GM23338 (cell line): ENCODE results near the gene FLOT1. TPM values are rescaled to one million over a fixed set of nuclear protein-coding genes. Genes with fewer than 3 reads are reported as not detected.

Source experiments
- ATAC-seq: fragments of 200-7000 bp; cut with Tn5 transposase; 3 replicates; pipeline ENCODE4 v1.9.1; 2020
- DNase-seq: peaks from one replicate; pipeline ENCODE4 v3.0.0-alpha.2; 2015; ENCODE audit warnings: low spot score
- H2AFZ ChIP-seq: fragments of 200-600 bp; sonication (generic); 2 replicates; pipeline ENCODE4 v1.8.0; 2016; ENCODE audit warnings: antibody characterized with exemption, mild to moderate bottlenecking, moderate library complexity
- H3F3A ChIP-seq: fragments of 200-600 bp; sonication (generic); replicated peaks from 2 replicates; pipeline ENCODE4 v1.8.0; 2017; ENCODE audit warnings: antibody characterized with exemption, mixed run types, low read depth
- H3K27ac ChIP-seq: fragments of 200-600 bp; sonication (generic); 2 replicates; pipeline ENCODE4 v1.6.1; 2016; ENCODE audit warnings: low read depth
- H3K27me3 ChIP-seq: fragments of 200-600 bp; sonication (generic); 2 replicates; pipeline ENCODE4 v1.8.0; 2016; ENCODE audit warnings: mild to moderate bottlenecking, mixed run types, moderate library complexity; ENCODE audit not compliant: insufficient read depth
- H3K36me3 ChIP-seq: fragments of 200-600 bp; sonication (generic); 2 replicates; pipeline ENCODE4 v1.8.0; 2016; ENCODE audit warnings: mild to moderate bottlenecking; ENCODE audit not compliant: insufficient read depth
- H3K4me1 ChIP-seq: fragments of 200-600 bp; sonication (generic); 2 replicates; pipeline ENCODE4 v1.8.0; 2016; ENCODE audit warnings: mild to moderate bottlenecking, moderate library complexity; ENCODE audit not compliant: insufficient read depth
- H3K4me2 ChIP-seq: fragments of 200-600 bp; sonication (generic); 2 replicates; pipeline ENCODE4 v1.7.1; 2017; ENCODE audit warnings: mixed run types
- H3K4me3 ChIP-seq: fragments of 200-600 bp; sonication (generic); 2 replicates; pipeline ENCODE4 v1.6.1; 2016; ENCODE audit warnings: mixed run types
- H3K79me2 ChIP-seq: fragments of 200-600 bp; sonication (generic); replicated peaks from 2 replicates; pipeline ENCODE4 v1.8.0; 2017; ENCODE audit warnings: mild to moderate bottlenecking; ENCODE audit not compliant: insufficient read depth
- H3K9me2 ChIP-seq: fragments of 200-600 bp; sonication (generic); 2 replicates; pipeline ENCODE4 v1.8.0; 2017; ENCODE audit not compliant: insufficient read depth
- H4K20me1 ChIP-seq: fragments of 200-600 bp; sonication (generic); replicated peaks from 2 replicates; pipeline ENCODE4 v1.8.0; 2017; ENCODE audit warnings: mild to moderate bottlenecking; ENCODE audit not compliant: insufficient read depth
- H3K27ac Mint-ChIP-seq: 2 replicates; pipeline ENCODE4 v1.8.0; 2020; ENCODE audit warnings: inconsistent platforms, mild to moderate bottlenecking, moderate library complexity, mixed read lengths
- H3K27me3 Mint-ChIP-seq: 3 replicates; pipeline ENCODE4 v1.8.0; 2022; ENCODE audit warnings: low read depth, mild to moderate bottlenecking, moderate library complexity, mixed read lengths, inconsistent platforms; ENCODE audit not compliant: insufficient read depth, poor library complexity
- H3K36me3 Mint-ChIP-seq: 3 replicates; pipeline ENCODE4 v1.8.0; 2021; ENCODE audit warnings: low read depth, mild to moderate bottlenecking, inconsistent platforms, moderate library complexity, mixed read lengths
- H3K4me1 Mint-ChIP-seq: 3 replicates; pipeline ENCODE4 v1.8.0; 2020; ENCODE audit warnings: mild to moderate bottlenecking, inconsistent platforms, mixed read lengths
- H3K4me3 Mint-ChIP-seq: 3 replicates; pipeline ENCODE4 v1.8.0; 2021; ENCODE audit warnings: moderate library complexity, mild to moderate bottlenecking, inconsistent platforms, mixed read lengths
- H3K9me3 Mint-ChIP-seq: 3 replicates; pipeline ENCODE4 v1.8.0; 2020; ENCODE audit warnings: moderate library complexity, mild to moderate bottlenecking, inconsistent platforms, mixed read lengths
- EZH2 ChIP-seq: fragments of 200-600 bp; sonication (generic); IDR thresholded peaks from one replicate; pipeline ENCODE4 v1.8.0; 2017; ENCODE audit warnings: antibody characterized with exemption, mild to moderate bottlenecking, low read depth; ENCODE audit not compliant: unreplicated experiment
- EZH2phosphoT487 ChIP-seq: fragments of 200-600 bp; sonication (generic); IDR thresholded peaks from one replicate; pipeline ENCODE4 v1.8.1; 2018; ENCODE audit warnings: antibody characterized with exemption; ENCODE audit not compliant: unreplicated experiment
- JUNB ChIP-seq: IDR thresholded peaks from one replicate; pipeline ENCODE4 v1.6.1; 2016; ENCODE audit warnings: antibody characterized with exemption; ENCODE audit not compliant: unreplicated experiment
- NANOG ChIP-seq: IDR thresholded peaks from 2 replicates; pipeline ENCODE4 v1.6.1; 2016; ENCODE audit warnings: antibody characterized with exemption, borderline replicate concordance
- STAT1 ChIP-seq: IDR thresholded peaks from one replicate; pipeline ENCODE4 v1.6.1; 2016; ENCODE audit warnings: antibody characterized with exemption; ENCODE audit not compliant: unreplicated experiment
- ZNF114 ChIP-seq: fragments of 250-450 bp; sonication (Bioruptor Pico); IDR thresholded peaks from 2 replicates; pipeline ENCODE4 v1.5.0; 2020; ENCODE audit warnings: mild to moderate bottlenecking, moderate library complexity
- ZNF331 ChIP-seq: fragments of 250-450 bp; sonication (Bioruptor Pico); IDR thresholded peaks from 2 replicates; pipeline ENCODE4 v1.5.0; 2020; ENCODE audit warnings: low read depth, mild to moderate bottlenecking, moderate library complexity
- polyA plus RNA-seq: library from polyadenylated mRNA; unstranded; fragments of >200 nt; fragmentation: Nextera tagmentation; extraction: Ambion mirVana; gene quantifications from 2 replicates; pipeline ENCODE4 v1.2.1, GENCODE V29; 2016
- total RNA-seq: library from RNA; depleted of rRNA; stranded (reverse); fragments of >200 nt; shearing (Covaris generic); gene quantifications from 2 replicates; pipeline ENCODE4 v1.2.3, GENCODE V29; 2014
- TF ChIP-seq, protein P1 (sequence below): fragments of 250-450 bp; sonication (Bioruptor Pico); IDR thresholded peaks from 2 replicates; pipeline ENCODE4 v1.5.0; 2020; ENCODE audit warnings: mild to moderate bottlenecking, moderate library complexity

The FLOT1 gene
- total and polyA plus RNA-seq, 2 experiments from 2014 or later: 72.2 to 94.5 TPM

DNA sequence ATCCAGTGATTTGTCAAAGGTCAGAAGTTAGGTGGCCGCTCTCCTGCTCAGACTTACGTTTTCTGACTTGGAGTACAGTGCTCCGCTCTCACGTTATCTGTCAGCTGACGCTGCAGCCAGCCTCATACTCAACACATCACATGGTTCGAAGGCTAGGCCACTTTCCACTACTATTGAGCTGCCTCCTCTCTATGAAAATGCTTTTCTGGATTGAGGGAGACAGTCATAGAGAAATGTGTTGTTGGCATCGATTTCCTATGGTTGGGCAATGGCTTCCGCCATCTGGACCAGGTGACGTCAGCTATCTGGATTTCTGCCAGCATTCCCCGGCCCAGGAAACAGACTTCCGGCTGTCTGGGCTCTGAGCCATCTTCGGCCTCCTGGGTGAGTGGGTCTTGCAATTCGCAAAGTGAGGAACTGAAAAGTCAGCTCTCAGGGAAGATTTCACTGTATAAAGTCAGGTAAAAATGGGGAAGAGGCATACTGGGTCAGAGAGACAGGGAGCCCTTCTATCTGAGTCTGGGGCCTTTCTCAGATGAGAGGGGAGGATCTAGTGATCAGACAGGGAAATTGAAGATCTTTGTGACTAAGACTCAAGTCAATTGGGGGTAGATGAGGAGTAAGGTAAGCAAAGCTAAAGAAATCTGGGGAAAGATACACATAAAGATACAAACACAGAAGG is 39.4 kb upstream of the FLOT1 start (continued):
- TF ChIP-seq, protein P1, sequence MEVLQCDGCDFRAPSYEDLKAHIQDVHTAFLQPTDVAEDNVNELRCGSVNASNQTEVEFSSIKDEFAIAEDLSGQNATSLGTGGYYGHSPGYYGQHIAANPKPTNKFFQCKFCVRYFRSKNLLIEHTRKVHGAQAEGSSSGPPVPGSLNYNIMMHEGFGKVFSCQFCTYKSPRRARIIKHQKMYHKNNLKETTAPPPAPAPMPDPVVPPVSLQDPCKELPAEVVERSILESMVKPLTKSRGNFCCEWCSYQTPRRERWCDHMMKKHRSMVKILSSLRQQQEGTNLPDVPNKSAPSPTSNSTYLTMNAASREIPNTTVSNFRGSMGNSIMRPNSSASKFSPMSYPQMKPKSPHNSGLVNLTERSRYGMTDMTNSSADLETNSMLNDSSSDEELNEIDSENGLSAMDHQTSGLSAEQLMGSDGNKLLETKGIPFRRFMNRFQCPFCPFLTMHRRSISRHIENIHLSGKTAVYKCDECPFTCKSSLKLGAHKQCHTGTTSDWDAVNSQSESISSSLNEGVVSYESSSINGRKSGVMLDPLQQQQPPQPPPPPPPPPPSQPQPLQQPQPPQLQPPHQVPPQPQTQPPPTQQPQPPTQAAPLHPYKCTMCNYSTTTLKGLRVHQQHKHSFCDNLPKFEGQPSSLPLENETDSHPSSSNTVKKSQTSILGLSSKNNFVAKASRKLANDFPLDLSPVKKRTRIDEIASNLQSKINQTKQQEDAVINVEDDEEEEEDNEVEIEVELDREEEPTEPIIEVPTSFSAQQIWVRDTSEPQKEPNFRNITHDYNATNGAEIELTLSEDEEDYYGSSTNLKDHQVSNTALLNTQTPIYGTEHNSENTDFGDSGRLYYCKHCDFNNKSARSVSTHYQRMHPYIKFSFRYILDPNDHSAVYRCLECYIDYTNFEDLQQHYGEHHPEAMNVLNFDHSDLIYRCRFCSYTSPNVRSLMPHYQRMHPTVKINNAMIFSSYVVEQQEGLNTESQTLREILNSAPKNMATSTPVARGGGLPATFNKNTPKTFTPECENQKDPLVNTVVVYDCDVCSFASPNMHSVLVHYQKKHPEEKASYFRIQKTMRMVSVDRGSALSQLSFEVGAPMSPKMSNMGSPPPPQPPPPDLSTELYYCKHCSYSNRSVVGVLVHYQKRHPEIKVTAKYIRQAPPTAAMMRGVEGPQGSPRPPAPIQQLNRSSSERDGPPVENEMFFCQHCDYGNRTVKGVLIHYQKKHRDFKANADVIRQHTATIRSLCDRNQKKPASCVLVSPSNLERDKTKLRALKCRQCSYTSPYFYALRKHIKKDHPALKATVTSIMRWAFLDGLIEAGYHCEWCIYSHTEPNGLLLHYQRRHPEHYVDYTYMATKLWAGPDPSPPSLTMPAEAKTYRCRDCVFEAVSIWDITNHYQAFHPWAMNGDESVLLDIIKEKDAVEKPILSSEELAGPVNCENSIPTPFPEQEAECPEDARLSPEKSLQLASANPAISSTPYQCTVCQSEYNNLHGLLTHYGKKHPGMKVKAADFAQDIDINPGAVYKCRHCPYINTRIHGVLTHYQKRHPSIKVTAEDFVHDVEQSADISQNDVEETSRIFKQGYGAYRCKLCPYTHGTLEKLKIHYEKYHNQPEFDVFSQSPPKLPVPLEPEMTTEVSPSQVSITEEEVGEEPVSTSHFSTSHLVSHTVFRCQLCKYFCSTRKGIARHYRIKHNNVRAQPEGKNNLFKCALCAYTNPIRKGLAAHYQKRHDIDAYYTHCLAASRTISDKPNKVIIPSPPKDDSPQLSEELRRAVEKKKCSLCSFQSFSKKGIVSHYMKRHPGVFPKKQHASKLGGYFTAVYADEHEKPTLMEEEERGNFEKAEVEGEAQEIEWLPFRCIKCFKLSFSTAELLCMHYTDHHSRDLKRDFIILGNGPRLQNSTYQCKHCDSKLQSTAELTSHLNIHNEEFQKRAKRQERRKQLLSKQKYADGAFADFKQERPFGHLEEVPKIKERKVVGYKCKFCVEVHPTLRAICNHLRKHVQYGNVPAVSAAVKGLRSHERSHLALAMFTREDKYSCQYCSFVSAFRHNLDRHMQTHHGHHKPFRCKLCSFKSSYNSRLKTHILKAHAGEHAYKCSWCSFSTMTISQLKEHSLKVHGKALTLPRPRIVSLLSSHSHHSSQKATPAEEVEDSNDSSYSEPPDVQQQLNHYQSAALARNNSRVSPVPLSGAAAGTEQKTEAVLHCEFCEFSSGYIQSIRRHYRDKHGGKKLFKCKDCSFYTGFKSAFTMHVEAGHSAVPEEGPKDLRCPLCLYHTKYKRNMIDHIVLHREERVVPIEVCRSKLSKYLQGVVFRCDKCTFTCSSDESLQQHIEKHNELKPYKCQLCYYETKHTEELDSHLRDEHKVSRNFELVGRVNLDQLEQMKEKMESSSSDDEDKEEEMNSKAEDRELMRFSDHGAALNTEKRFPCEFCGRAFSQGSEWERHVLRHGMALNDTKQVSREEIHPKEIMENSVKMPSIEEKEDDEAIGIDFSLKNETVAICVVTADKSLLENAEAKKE (CRISPR knock-in tag): no peak
- no peak for TF ChIP-seq STAT1

- peak overlapping the region; percentile 39; the same call in 1 of the 2 replicates for H3K27ac ChIP-seq
- no peak for ATAC-seq
- H2AFZ ChIP-seq: peak overlapping the region; percentile 81; the same call in 1 of the 2 replicates
- peaks cover 6% of the 10 kb centered on the region; the same call in 1 of the 2 replicates for H3K4me1 ChIP-seq
- no peak overlapping the region for H3K4me2 ChIP-seq
- H3K9me2 ChIP-seq: no peaks in the 10 kb centered on the region
- 0 out of 2 replicates have a peak, but pooled peaks cover 3% of the 10 kb centered on the region for H3F3A ChIP-seq
- peaks cover 13% of the 10 kb centered on the region for H3K27me3 Mint-ChIP-seq
- H3K4me3 Mint-ChIP-seq: no peak overlapping the region
- no peak overlapping the region for H3K27ac Mint-ChIP-seq
- H3K79me2 ChIP-seq: no peaks in the 10 kb centered on the region
- H3K27me3 ChIP-seq: no peaks in the 10 kb centered on the region
- no peak overlapping the region for H3K4me3 ChIP-seq
- no peaks in the 10 kb centered on the region for H3K36me3 ChIP-seq
- no peak for DNase-seq
- H3K4me1 Mint-ChIP-seq: peaks cover 16% of the 10 kb centered on the region
- H3K9me3 Mint-ChIP-seq: peaks cover 19% of the 10 kb centered on the region
- peaks cover 16% of the 10 kb centered on the region for H3K36me3 Mint-ChIP-seq
- H4K20me1 ChIP-seq: no peaks in the 10 kb centered on the region
- TF ChIP-seq, protein P1 (CRISPR knock-in tag): no peak
- TF ChIP-seq NANOG: no peak
- no peak for TF ChIP-seq EZH2phosphoT487
- no peak for TF ChIP-seq EZH2
- no peak for TF ChIP-seq ZNF114 (CRISPR knock-in tag)
- TF ChIP-seq JUNB: no peak
- TF ChIP-seq STAT1: no peak
- TF ChIP-seq ZNF331 (CRISPR knock-in tag): no peak
These were observed 38.9 kb upstream of the FLOT1 start for GRCh38 chr6:30781395-30781742.
